Astrocyte (in vitro differentiated cells and primary cell): ENCODE results near the gene SPRY1. TPM values are rescaled to one million over a fixed set of nuclear protein-coding genes. Genes with fewer than 3 reads are reported as not detected.

ENCODE experiments used
- DNase-seq: peaks from one replicate; pipeline ENCODE4 v3.0.0-alpha.2; 2010; ENCODE audit warnings: low read depth
- FAIRE-seq: peaks from 2 replicates; lab custom pipeline; 2011; peaks lifted over from hg19 to GRCh38; lab: Jason Lieb, UNC
- H2AFZ ChIP-seq: 2 replicates; pipeline ENCODE4 v1.6.0; 2012; ENCODE audit warnings: low read depth, low read length, inconsistent platforms
- H3K27ac ChIP-seq: 2 replicates; pipeline ENCODE4 v1.5.1; 2011; ENCODE audit warnings: low read depth, low read length, inconsistent platforms
- H3K27me3 ChIP-seq: 2 replicates; pipeline ENCODE4 v1.6.0; 2011; ENCODE audit warnings: low read length, inconsistent platforms; ENCODE audit not compliant: insufficient read depth
- H3K36me3 ChIP-seq: 2 replicates; pipeline ENCODE4 v1.5.1; 2011; ENCODE audit warnings: low read length, inconsistent platforms; ENCODE audit not compliant: insufficient read depth
- H3K4me1 ChIP-seq: 2 replicates; pipeline ENCODE4 v1.5.1; 2011; ENCODE audit warnings: low read length, inconsistent platforms; ENCODE audit not compliant: insufficient read depth
- H3K4me2 ChIP-seq: 2 replicates; pipeline ENCODE4 v1.6.0; 2012; ENCODE audit warnings: low read length, inconsistent platforms
- H3K4me3 ChIP-seq: 2 replicates; pipeline ENCODE4 v1.5.1; 2011; ENCODE audit warnings: low read depth, mild to moderate bottlenecking, low read length, inconsistent platforms; ENCODE audit not compliant: insufficient read depth
- H3K79me2 ChIP-seq: 2 replicates; pipeline ENCODE4 v1.6.0; 2012; ENCODE audit warnings: mild to moderate bottlenecking, low read length, inconsistent platforms; ENCODE audit not compliant: insufficient read depth
- H3K9ac ChIP-seq: 2 replicates; pipeline ENCODE4 v1.6.0; 2012; ENCODE audit warnings: mild to moderate bottlenecking, low read length, inconsistent platforms
- H3K9me3 ChIP-seq: 2 replicates; pipeline ENCODE4 v1.5.1; 2012; ENCODE audit warnings: low read depth, mild to moderate bottlenecking, low read length, inconsistent platforms; ENCODE audit not compliant: insufficient read depth
- H4K20me1 ChIP-seq: 2 replicates; pipeline ENCODE4 v1.6.0; 2012; ENCODE audit warnings: low read length, inconsistent platforms; ENCODE audit not compliant: insufficient read depth
- H3K27ac Mint-ChIP-seq: one replicate; pipeline ENCODE4 v1.8.0; 2021; ENCODE audit warnings: mild to moderate bottlenecking, mixed read lengths; ENCODE audit not compliant: unreplicated experiment
- H3K27me3 Mint-ChIP-seq: one replicate; pipeline ENCODE4 v1.8.0; 2021; ENCODE audit warnings: low read depth, mixed read lengths; ENCODE audit not compliant: unreplicated experiment
- H3K36me3 Mint-ChIP-seq: one replicate; pipeline ENCODE4 v1.8.0; 2021; ENCODE audit warnings: low read depth, mixed read lengths; ENCODE audit not compliant: unreplicated experiment
- H3K4me1 Mint-ChIP-seq: one replicate; pipeline ENCODE4 v1.8.0; 2021; ENCODE audit warnings: low read depth, mixed read lengths; ENCODE audit not compliant: unreplicated experiment
- H3K4me3 Mint-ChIP-seq: one replicate; pipeline ENCODE4 v1.8.0; 2021; ENCODE audit warnings: mild to moderate bottlenecking, moderate library complexity, mixed read lengths; ENCODE audit not compliant: unreplicated experiment
- H3K9me3 Mint-ChIP-seq: one replicate; pipeline ENCODE4 v1.8.0; 2021; ENCODE audit warnings: mild to moderate bottlenecking, mixed read lengths; ENCODE audit not compliant: unreplicated experiment
- EZH2 ChIP-seq: IDR thresholded peaks from 2 replicates; pipeline ENCODE4 v1.6.1; 2012; ENCODE audit warnings: mild to moderate bottlenecking, low read length, inconsistent platforms; ENCODE audit not compliant: insufficient read depth
- total RNA-seq: library from RNA; stranded (reverse); gene quantifications from 2 replicates; pipeline ENCODE4 v1.2.1, GENCODE V29; 2021
- TF ChIP-seq, protein P1 (sequence below): IDR thresholded peaks from 2 replicates; pipeline ENCODE4 v1.5.1; 2011; ENCODE audit warnings: low read depth, mild to moderate bottlenecking, inconsistent platforms, low read length, moderate library complexity; ENCODE audit not compliant: insufficient read depth

The SPRY1 gene
- total RNA-seq, 1 donor from 2014 or later: 51.6 TPM

DNA sequence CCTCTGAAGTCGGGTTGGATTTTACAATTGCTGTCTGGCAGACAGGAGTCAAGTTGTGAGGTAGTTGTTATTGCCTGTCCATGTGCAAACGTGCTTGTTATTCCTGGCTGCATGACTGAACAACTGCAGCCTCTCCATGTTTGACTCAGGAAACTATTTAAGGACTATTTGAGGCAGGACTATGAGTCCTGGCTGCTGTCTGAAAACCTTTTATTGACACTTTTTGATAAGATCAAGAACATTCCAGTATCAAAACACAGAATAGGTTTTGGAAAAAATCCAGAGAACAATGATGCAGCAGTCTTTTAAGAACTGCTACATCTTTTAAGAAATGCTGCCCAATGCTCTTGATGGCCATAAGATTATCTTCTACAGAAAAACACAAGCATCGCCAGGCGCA lies 10.0 kb upstream of the SPRY1 start:
- no peak overlapping the region for H3K4me3 Mint-ChIP-seq
- Histone ChIP-seq H2AFZ (no peak overlapping the region), H3K27ac (no peak overlapping the region), H4K20me1 (no peaks in the 10 kb centered on the region), H3K4me1 (peaks cover 3% of the 10 kb centered on the region), H3K27me3 (no peaks in the 10 kb centered on the region), H3K9me3 (no peaks in the 10 kb centered on the region), H3K4me3 (no peak overlapping the region), H3K79me2 (no peaks in the 10 kb centered on the region), H3K36me3 (no peaks in the 10 kb centered on the region), H3K9ac (no peak overlapping the region), H3K4me2 (no peak overlapping the region)
- no peaks in the 10 kb centered on the region for H3K27me3 Mint-ChIP-seq
- H3K36me3 Mint-ChIP-seq: no peaks in the 10 kb centered on the region
- DNase-seq (peak; percentile 39), FAIRE-seq (no peak)
- peaks cover 5% of the 10 kb centered on the region for H3K4me1 Mint-ChIP-seq
- no peak overlapping the region for H3K27ac Mint-ChIP-seq
- H3K9me3 Mint-ChIP-seq: no peaks in the 10 kb centered on the region
- TF ChIP-seq, protein P1, sequence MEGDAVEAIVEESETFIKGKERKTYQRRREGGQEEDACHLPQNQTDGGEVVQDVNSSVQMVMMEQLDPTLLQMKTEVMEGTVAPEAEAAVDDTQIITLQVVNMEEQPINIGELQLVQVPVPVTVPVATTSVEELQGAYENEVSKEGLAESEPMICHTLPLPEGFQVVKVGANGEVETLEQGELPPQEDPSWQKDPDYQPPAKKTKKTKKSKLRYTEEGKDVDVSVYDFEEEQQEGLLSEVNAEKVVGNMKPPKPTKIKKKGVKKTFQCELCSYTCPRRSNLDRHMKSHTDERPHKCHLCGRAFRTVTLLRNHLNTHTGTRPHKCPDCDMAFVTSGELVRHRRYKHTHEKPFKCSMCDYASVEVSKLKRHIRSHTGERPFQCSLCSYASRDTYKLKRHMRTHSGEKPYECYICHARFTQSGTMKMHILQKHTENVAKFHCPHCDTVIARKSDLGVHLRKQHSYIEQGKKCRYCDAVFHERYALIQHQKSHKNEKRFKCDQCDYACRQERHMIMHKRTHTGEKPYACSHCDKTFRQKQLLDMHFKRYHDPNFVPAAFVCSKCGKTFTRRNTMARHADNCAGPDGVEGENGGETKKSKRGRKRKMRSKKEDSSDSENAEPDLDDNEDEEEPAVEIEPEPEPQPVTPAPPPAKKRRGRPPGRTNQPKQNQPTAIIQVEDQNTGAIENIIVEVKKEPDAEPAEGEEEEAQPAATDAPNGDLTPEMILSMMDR: no peak
- TF ChIP-seq EZH2: no peak

DNA sequence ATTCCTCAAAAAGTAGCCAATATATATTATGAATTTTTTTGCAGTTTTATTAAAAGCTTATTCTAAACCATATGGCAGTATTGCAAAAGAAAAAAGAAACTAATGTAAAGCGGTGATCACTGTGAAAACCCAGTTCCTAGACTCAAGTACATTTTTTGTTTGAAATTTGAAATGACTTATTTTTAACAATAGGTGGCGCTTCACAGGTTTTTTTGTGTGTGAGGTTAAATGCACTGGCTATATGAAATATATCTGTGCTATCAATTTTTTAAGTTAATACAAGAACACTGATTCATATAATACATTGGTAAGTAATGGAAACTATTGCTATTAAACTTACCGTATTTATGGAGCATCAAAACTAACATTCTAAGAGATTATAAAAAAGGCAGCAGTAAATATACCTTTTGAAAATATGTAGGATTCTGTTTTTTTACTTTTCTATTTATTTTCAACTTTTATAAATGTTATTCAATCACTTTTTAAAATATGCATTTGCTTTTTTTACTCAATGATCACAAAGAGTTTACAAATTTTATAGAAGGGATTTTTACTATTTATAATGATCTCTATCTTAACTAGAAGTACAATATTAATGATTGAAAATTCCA lies 5.6 kb upstream of the SPRY1 start:
- Histone ChIP-seq H3K4me1 (peaks cover 3% of the 10 kb centered on the region), H3K9me3 (no peaks in the 10 kb centered on the region), H3K4me2 (no peak overlapping the region), H3K79me2 (no peaks in the 10 kb centered on the region), H3K27me3 (no peaks in the 10 kb centered on the region), H3K4me3 (no peak overlapping the region), H3K9ac (no peak overlapping the region), H2AFZ (no peak overlapping the region), H3K27ac (no peak overlapping the region), H4K20me1 (no peaks in the 10 kb centered on the region), H3K36me3 (no peaks in the 10 kb centered on the region)
- TF ChIP-seq, protein P1: peak; percentile 53
- TF ChIP-seq EZH2: no peak
- peaks cover 2% of the 10 kb centered on the region for H3K4me1 Mint-ChIP-seq
- no peak overlapping the region for H3K4me3 Mint-ChIP-seq
- DNase-seq (no peak), FAIRE-seq (no peak)
- H3K9me3 Mint-ChIP-seq: no peaks in the 10 kb centered on the region
- H3K27ac Mint-ChIP-seq: no peak overlapping the region
- H3K36me3 Mint-ChIP-seq: no peaks in the 10 kb centered on the region
- H3K27me3 Mint-ChIP-seq: no peaks in the 10 kb centered on the region

DNA sequence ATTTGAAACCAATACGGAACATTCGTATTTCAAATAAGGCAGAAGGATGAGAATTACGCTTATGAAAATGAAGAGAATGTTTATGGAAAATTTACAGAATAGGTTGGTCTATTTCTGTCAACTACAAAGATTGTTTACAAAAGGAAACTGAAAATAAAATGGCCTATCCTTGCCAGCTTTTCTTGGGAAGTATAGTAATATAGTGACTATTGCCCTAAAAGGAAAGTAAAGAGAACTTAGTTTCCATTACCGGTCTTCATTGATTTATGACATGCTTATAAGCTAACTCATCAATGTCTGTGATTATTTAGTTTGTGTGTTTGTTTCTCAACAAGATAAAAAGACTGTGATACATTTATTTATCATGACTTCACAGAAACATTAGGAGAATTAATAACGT lies 2.9 kb upstream of the SPRY1 start:
- no peak overlapping the region for H3K27ac ChIP-seq
- DNase-seq (no peak), FAIRE-seq (no peak)
- H3K4me3 Mint-ChIP-seq: no peak overlapping the region
- H3K9me3 ChIP-seq: no peaks in the 10 kb centered on the region
- no peaks in the 10 kb centered on the region for H3K4me1 Mint-ChIP-seq
- H4K20me1 ChIP-seq: no peaks in the 10 kb centered on the region
- H3K36me3 ChIP-seq: no peaks in the 10 kb centered on the region
- H3K36me3 Mint-ChIP-seq: no peaks in the 10 kb centered on the region
- no peak overlapping the region for H3K4me3 ChIP-seq
- H2AFZ ChIP-seq: no peak overlapping the region
- peaks cover 5% of the 10 kb centered on the region for H3K4me1 ChIP-seq
- no peaks in the 10 kb centered on the region for H3K27me3 Mint-ChIP-seq
- TF ChIP-seq, protein P1: no peak
- no peak for TF ChIP-seq EZH2
- no peak overlapping the region for H3K4me2 ChIP-seq
- H3K9me3 Mint-ChIP-seq: no peaks in the 10 kb centered on the region
- H3K27ac Mint-ChIP-seq: no peak overlapping the region
- no peak overlapping the region for H3K9ac ChIP-seq
- no peaks in the 10 kb centered on the region for H3K27me3 ChIP-seq
- no peaks in the 10 kb centered on the region for H3K79me2 ChIP-seq
